GM18505 (cell line): ENCODE measurements around the gene EHD4.

Experiments
- ATAC-seq: cut with Tn5 transposase; IDR thresholded peaks from one replicate; pipeline ENCODE4 v1.9.1; 2021; ENCODE audit not compliant: unreplicated experiment
- POLR2A ChIP-seq: IDR thresholded peaks from 4 replicates; pipeline ENCODE4 v1.6.1; 2011; ENCODE audit warnings: borderline replicate concordance; ENCODE audit not compliant: insufficient read depth, insufficient read length; ENCODE audit errors: extremely low read depth

EHD4 gene

DNA sequence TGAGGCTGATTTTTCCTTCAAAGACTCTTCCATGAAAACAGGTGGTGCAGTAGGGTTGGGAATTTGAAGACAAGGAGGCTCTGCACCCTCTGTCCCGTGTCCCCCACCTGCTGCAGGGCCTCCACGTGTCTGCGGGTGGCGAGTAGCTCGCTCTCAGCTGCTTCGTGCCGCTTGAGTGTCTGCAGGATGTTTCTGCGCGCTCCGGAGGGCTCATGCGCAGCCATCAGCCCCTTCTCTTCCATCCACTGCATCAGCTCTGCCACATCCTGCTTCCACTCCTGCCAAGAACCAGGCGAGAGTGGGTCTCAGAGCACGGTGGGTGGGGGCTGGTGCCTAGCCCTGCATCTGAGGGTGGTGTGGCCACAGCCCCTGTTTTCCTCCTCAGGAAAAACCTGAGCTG lies 96.3 kb downstream of the EHD4 start:
- no peak for TF ChIP-seq POLR2A
- ATAC-seq, result no peak

- TF ChIP-seq POLR2A, result no peak
- ATAC-seq, result no peak
These were observed 97.6 kb downstream of the EHD4 start for GRCh38 chr15:41874736-41875135.

- ATAC-seq, result no peak
- TF ChIP-seq POLR2A, result no peak
These were observed 98.6 kb downstream of the EHD4 start for GRCh38 chr15:41873711-41874110.

GRCh38 chr15:41872166-41872747 lies 100.1 kb downstream of the EHD4 start:
- TF ChIP-seq POLR2A, result no peak
- ATAC-seq, result no peak

GRCh38 chr15:41871175-41871905 lies 101.0 kb downstream of the EHD4 start:
- ATAC-seq, result no peak

DNA sequence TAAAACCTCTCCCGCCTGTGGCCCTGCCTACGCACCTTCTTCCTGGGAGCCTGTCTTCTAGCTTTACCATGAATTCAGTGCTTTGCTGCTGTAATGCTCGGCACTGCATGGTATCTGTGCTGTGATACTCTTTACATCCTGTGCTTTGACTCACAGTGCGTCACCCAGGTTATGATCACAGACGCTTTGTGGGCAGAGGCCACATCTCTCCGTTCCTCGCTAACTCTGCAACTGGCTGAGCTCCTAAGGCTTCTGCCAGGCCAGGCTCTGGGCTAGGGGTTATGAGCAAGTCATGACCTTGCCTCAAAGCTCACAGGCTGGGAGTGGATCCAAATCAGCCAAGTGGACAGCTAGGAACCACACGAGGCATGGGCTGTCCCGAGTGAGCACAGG lies 101.7 kb downstream of the EHD4 start:
- TF ChIP-seq POLR2A, result no peak
- no peak for ATAC-seq

More at GRCh38 chr15:41871175-41871905, 101.0 kb downstream of the EHD4 start:
- no peak for TF ChIP-seq POLR2A

- ATAC-seq, result no peak
- TF ChIP-seq POLR2A, result no peak
These were observed 102.3 kb downstream of the EHD4 start for GRCh38 chr15:41869770-41870688.

DNA sequence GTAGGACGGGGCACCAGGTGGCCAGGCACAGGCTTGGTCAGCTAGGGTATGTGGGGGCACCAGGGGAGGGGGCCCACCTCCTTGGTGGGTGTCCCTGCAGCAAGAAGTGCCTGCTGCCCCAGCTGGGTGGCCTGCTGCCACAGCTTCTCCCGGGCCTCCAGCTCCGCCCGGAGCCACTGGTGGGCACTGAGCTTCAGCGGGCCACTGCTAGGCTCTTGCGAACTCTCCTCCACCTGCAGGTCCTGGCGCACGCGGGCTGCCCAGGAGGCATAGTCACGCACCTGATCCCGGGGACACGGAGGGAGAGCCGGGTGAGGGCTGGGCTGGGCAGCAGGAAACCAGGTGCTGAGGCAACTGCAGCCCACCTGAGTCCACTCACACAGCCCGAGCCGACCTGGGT lies 104.0 kb downstream of the EHD4 start:
- no peak for TF ChIP-seq POLR2A
- ATAC-seq, result no peak

DNA sequence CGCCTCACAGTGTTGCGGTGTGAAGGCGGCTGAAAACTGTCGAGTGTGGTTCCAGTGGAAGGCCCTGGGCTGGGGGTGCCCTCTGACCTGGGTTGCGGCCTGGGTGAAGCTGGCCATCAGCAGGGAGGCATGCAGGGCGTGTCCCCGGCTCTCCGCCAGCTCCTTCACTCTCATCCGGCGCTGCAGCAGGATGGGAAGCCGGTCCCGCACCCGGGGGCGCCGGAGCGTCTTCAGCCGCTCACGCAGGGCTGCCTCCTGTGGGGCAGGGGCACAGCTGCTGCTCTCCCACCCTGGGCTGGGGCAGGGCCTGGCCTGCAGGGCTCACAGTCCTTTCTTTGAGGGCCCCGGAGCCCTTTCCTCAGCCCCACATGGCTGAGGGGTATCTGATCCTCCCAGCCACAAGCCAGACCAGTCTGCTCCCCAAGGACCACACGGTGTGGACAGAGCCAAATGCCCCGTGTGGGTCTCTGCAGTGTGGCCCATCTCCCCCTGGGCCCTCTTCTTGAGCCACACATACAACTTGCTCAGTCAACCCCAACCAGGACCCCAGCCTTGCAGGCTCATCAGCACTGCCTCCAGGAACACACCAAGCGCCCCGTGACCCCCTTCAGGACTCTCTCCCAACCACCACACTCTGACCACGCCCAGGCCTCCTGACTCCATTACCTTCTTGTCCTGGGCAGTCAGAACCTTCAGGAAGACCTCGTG lies 105.3 kb downstream of the EHD4 start:
- ATAC-seq, result no peak
- no peak for TF ChIP-seq POLR2A

- TF ChIP-seq POLR2A, result no peak
- no peak for ATAC-seq
These were observed 106.1 kb downstream of the EHD4 start for GRCh38 chr15:41866263-41866703.

DNA sequence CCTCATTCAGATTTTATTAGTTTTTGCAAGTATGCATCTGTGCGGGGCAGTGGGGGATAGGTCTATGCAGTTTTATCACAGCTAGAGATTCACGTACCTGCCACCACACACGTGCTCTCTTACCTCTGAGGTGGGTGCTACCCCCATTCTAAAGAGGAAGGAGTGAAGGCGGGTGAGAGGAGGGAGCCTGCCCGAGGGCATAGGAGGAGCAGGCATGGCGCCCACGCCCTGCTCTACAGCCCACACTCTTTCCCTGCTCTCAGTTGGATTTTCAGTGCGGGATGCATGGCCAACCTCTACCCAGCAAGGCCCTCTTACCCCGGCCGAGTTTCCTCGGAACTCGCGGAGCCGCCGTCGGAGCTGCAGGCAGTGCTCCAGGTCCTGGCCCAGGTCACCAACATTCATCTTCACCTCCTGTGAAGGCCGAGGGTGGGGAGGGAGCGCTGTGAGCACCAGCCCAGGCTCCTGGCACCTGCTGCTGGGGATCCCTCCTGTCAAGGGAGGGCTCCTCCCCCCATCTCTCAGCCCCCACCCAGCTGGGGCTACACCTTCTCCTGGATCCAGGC lies 106.8 kb downstream of the EHD4 start:
- no peak for ATAC-seq

GRCh38 chr15:41862515-41863116 lies 109.7 kb downstream of the EHD4 start:
- ATAC-seq, result no peak

More for the DNA sequence above, 106.8 kb downstream of the EHD4 start:
- no peak for TF ChIP-seq POLR2A

More at GRCh38 chr15:41862515-41863116, 109.7 kb downstream of the EHD4 start:
- TF ChIP-seq POLR2A, result no peak
